ENCODE results near the gene MRPS6.
A peak's percentile ranks its signal among the peaks of the same experiment; 100 is the strongest.

Gene MRPS6

DNA sequence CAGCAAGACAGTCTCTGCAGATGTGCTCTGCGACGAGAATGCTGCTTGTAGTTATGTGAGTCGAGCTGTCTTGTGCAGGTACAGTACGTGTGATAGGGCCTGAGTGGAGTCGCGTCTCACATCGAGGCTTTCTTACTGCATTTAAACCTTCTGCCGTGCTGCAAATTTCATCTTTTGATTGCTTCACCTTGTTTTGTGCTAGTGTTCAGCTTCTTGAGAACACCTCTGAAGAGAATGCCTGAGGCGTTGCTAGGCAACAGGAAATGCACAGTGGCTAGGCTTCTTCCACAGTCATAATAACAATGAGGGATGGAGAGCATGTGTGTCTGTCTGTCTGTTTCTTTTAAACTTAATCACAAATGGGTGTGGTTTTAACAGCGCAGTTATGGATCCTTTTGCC is 52.9 kb downstream of the MRPS6 start:
- TF ChIP-seq, protein P1, sequence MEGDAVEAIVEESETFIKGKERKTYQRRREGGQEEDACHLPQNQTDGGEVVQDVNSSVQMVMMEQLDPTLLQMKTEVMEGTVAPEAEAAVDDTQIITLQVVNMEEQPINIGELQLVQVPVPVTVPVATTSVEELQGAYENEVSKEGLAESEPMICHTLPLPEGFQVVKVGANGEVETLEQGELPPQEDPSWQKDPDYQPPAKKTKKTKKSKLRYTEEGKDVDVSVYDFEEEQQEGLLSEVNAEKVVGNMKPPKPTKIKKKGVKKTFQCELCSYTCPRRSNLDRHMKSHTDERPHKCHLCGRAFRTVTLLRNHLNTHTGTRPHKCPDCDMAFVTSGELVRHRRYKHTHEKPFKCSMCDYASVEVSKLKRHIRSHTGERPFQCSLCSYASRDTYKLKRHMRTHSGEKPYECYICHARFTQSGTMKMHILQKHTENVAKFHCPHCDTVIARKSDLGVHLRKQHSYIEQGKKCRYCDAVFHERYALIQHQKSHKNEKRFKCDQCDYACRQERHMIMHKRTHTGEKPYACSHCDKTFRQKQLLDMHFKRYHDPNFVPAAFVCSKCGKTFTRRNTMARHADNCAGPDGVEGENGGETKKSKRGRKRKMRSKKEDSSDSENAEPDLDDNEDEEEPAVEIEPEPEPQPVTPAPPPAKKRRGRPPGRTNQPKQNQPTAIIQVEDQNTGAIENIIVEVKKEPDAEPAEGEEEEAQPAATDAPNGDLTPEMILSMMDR (IDR thresholded peaks at IDR 0.05; ENCODE audit: low read length, missing control alignments) = no peak
- DNase-seq (ENCODE audit: low read depth) = no peak
- no peak overlapping the region for H3K4me3 ChIP-seq (replicated peaks; ENCODE audit: low read depth, low read length)

DNA sequence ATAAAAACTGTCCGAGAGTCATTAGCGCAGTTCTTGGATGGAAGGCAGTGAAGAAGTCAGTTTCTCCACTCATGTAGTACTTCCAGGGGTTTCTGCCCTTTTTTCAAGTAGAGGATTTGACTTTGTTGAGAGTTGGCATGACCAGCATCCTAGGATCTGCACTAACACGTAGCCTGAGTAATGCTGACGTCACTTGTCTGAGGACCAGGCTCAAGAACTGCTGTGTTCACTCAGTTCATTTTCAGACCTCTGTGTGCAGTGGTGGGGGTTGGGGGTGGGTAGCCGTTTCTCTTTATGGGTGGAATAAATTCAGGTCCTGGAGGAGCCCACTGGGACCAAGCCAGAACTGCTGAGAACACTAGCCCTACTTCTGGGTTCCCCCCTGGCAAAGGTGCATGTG is 53.3 kb downstream of the MRPS6 start:
- no peak for DNase-seq (ENCODE audit: low read depth)
- no peak overlapping the region for H3K4me3 ChIP-seq (replicated peaks; ENCODE audit: low read depth, low read length)
- TF ChIP-seq, protein P1 (IDR thresholded peaks at IDR 0.05; ENCODE audit: low read length, missing control alignments) = no peak

DNA sequence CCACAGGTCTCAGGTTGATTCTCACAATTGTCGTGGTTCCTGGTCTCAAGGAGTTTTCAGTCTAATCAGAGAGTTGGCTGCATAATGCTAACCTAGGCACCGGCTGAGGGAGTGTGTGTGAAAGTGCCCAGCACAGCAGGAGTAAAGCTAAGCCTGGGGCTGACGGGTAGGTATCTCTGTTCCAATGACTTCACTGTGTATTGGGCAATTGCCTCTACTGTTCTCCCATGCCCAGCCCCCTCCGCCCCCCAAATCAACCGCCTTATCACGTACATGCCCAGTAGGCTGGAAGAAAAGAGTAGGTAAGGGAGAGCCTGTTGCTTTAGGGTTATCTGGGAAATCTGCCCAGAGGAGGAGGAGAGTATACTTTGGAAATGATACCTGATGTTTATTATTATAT is 54.7 kb downstream of the MRPS6 start:
- DNase-seq (ENCODE audit: low read depth) = no peak

GRCh38 chr21:34128674-34129038 is 55.3 kb downstream of the MRPS6 start:
- no peak for DNase-seq (ENCODE audit: low read depth)
- TF ChIP-seq, protein P1 (IDR thresholded peaks at IDR 0.05; ENCODE audit: low read length, missing control alignments) = no peak
- no peak overlapping the region for H3K4me3 ChIP-seq (replicated peaks; ENCODE audit: low read depth, low read length)

More for the DNA sequence above, 54.7 kb downstream of the MRPS6 start:
- TF ChIP-seq, protein P1 (IDR thresholded peaks at IDR 0.05; ENCODE audit: low read length, missing control alignments) = no peak
- no peak overlapping the region for H3K4me3 ChIP-seq (replicated peaks; ENCODE audit: low read depth, low read length)

DNA sequence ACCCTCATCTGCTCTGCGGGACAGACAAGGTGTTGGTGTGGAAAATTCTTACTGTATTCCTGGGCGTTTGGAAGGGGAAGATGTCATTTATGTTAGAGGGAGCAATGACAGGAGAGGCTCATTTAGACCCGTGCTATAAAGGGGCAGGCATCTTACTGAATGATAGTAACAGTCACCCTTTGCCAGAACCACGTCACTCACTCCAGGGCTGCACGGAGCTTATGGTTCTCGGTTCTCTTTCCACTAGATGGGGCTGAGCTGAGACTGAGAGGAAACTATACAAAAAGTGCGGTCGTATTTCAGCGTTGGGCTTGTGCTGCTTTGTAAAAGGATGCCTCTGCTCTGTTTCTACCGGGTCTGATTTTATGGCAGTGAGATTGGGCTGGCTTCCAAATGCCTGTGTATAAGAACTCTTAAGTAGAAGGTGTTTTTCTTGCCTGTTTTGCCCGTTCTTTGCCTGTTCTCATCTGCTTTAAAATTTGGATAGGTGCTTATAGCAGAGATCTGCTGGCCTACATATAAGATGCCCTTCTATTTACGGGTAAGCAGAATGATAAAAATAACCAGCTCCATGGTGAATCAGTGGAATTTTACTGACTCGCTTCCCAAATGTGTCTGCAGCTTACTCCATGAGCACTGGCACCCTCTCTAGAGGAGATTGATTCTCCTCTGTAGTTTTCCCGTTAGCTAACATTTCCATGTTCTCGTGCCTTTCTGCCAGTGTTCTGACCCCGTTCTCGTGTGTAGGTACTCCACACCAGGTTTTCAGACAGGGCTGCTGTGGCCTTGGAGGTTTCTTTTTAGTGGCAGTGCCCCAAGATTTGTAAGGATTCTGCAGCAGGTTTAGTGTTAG is 55.9 kb downstream of the MRPS6 start:
- peak; percentile 87 for DNase-seq (ENCODE audit: low read depth)
- peak overlapping the region; percentile 20 for H3K4me3 ChIP-seq (replicated peaks; ENCODE audit: low read depth, low read length)
- TF ChIP-seq, protein P1 (IDR thresholded peaks at IDR 0.05; ENCODE audit: low read length, missing control alignments) = peak; percentile 77

- TF ChIP-seq, protein P1 (IDR thresholded peaks at IDR 0.05; ENCODE audit: low read length, missing control alignments) = no peak
- DNase-seq (ENCODE audit: low read depth) = peak; percentile 27
- peak overlapping the region; percentile 4 for H3K4me3 ChIP-seq (replicated peaks; ENCODE audit: low read depth, low read length)
Measured at GRCh38 chr21:34129901-34130715, 56.7 kb downstream of the MRPS6 start.
